ENCODE measurements around the gene NFIX. TPM values are rescaled to one million over a fixed set of nuclear protein-coding genes. Genes with fewer than 3 reads are reported as not detected.

NFIX gene
- total RNA-seq, 1 donor from 2014 or later, result not detected

GRCh38 chr19:12965812-12966135, 29.5 kb upstream of the NFIX start:
- no peak for DNase-seq (ENCODE audit: low read depth)
- TF ChIP-seq, protein P1, sequence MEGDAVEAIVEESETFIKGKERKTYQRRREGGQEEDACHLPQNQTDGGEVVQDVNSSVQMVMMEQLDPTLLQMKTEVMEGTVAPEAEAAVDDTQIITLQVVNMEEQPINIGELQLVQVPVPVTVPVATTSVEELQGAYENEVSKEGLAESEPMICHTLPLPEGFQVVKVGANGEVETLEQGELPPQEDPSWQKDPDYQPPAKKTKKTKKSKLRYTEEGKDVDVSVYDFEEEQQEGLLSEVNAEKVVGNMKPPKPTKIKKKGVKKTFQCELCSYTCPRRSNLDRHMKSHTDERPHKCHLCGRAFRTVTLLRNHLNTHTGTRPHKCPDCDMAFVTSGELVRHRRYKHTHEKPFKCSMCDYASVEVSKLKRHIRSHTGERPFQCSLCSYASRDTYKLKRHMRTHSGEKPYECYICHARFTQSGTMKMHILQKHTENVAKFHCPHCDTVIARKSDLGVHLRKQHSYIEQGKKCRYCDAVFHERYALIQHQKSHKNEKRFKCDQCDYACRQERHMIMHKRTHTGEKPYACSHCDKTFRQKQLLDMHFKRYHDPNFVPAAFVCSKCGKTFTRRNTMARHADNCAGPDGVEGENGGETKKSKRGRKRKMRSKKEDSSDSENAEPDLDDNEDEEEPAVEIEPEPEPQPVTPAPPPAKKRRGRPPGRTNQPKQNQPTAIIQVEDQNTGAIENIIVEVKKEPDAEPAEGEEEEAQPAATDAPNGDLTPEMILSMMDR (conservative IDR thresholded peaks at IDR 0.05; ENCODE audit: low read depth, low read length), result no peak
- peak overlapping the region; percentile 68 for H3K4me3 ChIP-seq (ENCODE audit: low read depth, low read length)

DNA sequence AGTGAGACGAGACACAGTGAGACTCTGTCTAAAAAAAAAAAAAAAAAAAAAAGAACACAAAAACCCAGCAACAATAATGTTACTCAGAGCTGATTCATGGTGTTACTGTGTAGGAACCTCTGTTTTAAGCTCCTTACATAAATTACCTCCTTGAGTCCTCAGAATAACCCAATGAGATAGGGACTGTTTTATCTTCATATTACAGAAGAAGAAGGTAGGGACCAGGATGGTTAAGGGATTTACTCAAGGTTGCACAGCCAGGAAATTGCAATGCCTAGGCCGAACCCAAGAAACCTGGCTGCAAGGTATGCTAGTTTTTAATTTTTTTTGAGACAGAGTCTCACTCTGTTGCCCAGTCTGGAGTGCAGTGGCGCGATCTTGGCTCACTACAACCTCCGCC, 27.4 kb upstream of the NFIX start:
- H3K4me3 ChIP-seq (ENCODE audit: low read depth, low read length), result no peak overlapping the region
- TF ChIP-seq, protein P1 (conservative IDR thresholded peaks at IDR 0.05; ENCODE audit: low read depth, low read length), result no peak
- DNase-seq (ENCODE audit: low read depth), result no peak

DNA sequence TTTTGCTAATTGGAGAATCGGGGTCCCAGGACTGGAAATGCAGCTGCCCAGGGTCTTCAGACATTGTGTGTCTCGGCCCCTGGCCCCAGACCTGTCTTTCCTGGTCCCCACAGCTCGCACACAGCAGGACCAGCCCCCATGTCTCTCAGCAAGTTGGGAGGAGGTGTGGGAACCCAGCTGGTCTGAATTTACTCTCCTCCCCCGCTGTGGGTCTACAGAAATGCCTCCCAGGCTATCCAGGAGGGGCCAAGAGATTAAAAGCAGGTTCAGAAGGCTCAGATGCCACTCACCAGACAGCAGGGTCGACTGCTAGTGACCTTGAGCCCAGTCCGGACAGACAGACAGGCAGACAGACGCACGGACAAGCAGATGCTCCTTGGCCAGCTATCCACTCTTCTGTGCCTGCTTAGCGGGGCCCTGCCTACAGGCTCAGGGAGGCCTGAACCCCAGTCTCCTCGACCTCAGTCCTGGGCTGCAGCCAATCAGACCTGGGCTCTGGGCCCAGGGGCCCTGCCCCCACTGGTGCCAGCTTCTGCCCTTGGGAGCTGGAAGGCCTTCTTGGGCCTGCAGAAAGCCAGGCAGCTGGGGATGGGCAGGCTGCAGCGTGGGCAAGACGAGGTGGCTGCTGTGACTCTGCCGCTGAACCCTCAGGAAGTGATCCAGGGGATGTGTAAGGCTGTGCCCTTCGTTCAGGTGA, 25.8 kb upstream of the NFIX start, which contains the start of gene DAND5:
Gene DAND5 (plus strand): TSS at position 285 of the 697 bp plus-strand sequence. CDS start 85 bp downstream, at position 370.
- no peak within 1 kb of the TSS for H3K4me3 ChIP-seq (ENCODE audit: low read depth, low read length)
- no peak for DNase-seq (ENCODE audit: low read depth)
- TF ChIP-seq, protein P1 (conservative IDR thresholded peaks at IDR 0.05; ENCODE audit: low read depth, low read length), result no peak

DNA sequence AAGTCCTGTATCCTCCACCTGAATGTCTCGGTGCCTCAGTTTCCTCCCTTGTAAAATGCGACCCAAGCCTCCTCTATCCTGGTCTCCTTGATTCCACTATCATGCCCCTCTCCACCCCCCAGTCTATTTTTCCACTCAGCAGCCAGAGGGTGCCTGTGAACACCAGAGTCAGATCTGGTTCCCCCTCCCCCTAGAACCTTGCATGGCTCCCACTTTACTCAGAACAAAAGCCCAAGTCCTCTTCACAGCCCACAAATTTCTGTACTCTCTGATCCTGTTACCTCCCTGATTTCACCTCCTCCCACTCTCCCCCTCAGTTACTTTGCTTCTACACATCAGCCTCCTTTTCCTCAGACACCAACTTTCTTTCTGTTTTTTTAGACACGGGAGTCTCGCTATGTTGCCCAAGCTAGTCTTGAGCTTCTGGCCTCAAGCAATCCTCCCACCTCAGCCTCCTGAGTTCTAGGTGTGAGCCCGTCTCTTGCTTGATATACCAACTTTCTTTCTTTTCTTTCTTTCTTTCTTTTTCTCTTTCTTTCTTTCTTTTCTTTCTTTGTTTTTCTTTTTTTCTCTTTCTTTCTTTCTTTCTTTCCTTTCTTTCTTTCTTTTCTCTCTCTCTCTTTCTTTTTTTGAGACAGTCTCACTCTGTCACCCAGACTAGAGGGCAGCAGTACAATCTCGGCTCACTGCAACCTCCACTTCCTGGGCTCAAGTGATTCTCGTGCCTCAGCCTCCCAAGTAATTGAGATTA, 25.0 kb upstream of the NFIX start:
- no peak for DNase-seq (ENCODE audit: low read depth)
- H3K4me3 ChIP-seq (ENCODE audit: low read depth, low read length), result no peak overlapping the region
- TF ChIP-seq, protein P1 (conservative IDR thresholded peaks at IDR 0.05; ENCODE audit: low read depth, low read length), result no peak

DNA sequence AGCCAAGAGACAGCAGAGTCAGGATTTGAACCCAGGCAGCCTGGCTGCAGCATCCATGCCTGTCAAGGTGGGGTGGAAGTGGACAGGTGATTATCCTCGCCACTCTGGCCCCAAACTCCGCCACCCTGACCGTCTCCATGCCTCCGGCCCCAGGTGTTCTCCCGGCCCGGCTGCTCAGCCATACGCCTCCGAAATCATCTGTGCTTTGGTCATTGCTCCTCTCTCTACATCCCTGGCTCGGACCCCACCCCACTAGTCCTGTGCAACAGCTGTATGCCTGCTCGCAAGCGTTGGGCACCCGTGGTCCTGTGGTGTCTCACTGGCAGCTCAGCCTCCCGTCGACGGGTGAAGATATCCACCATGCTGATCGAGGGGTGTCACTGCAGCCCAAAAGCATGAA, 22.0 kb upstream of the NFIX start:
- no peak overlapping the region for H3K4me3 ChIP-seq (ENCODE audit: low read depth, low read length)
- TF ChIP-seq, protein P1 (conservative IDR thresholded peaks at IDR 0.05; ENCODE audit: low read depth, low read length), result no peak
- DNase-seq (ENCODE audit: low read depth), result no peak

GRCh38 chr19:12974301-12975220, 20.7 kb upstream of the NFIX start:
- H3K4me3 ChIP-seq (ENCODE audit: low read depth, low read length), result no peak overlapping the region
- DNase-seq (ENCODE audit: low read depth), result no peak
- TF ChIP-seq, protein P1 (conservative IDR thresholded peaks at IDR 0.05; ENCODE audit: low read depth, low read length), result no peak
